ENCODE data around the gene CHTOP.
A peak's percentile ranks its signal among the peaks of the same experiment; 100 is the strongest.

The CHTOP gene

GRCh38 chr1:153613406-153613805, 20.5 kb upstream of the CHTOP start:
- no peak for DNase-seq

- DNase-seq: no peak
Measured at GRCh38 chr1:153614189-153614900, 19.5 kb upstream of the CHTOP start.

GRCh38 chr1:153614906-153615305, 19.0 kb upstream of the CHTOP start:
- no peak for DNase-seq

GRCh38 chr1:153615406-153615805, 18.5 kb upstream of the CHTOP start:
- DNase-seq: no peak

GRCh38 chr1:153616144-153616916, 17.5 kb upstream of the CHTOP start, which contains the start of gene S100A14:
TSS of gene S100A14 (minus strand) at chr1:153616325. CDS start at chr1:153615858, 467 bp downstream.
- no peak for DNase-seq

GRCh38 chr1:153616917-153617311, 17.0 kb upstream of the CHTOP start:
- DNase-seq: no peak

- peak; percentile 73 for DNase-seq
Measured at GRCh38 chr1:153617663-153618062, 16.2 kb upstream of the CHTOP start.

GRCh38 chr1:153619171-153619570, 14.7 kb upstream of the CHTOP start:
- DNase-seq: no peak

GRCh38 chr1:153623101-153623500, 10.8 kb upstream of the CHTOP start:
- DNase-seq: no peak

GRCh38 chr1:153624965-153625611, 8.8 kb upstream of the CHTOP start:
- DNase-seq: no peak

- DNase-seq: no peak
Measured at GRCh38 chr1:153626477-153626903, 7.4 kb upstream of the CHTOP start.

GRCh38 chr1:153626904-153627714, 6.8 kb upstream of the CHTOP start, which contains the start of gene S100A13:
TSS of gene S100A13 (minus strand) at chr1:153627505. CDS start at chr1:153626472, 1,033 bp downstream.
- DNase-seq: no peak

GRCh38 chr1:153627715-153628626, 5.9 kb upstream of the CHTOP start, which contains the start of gene S100A1:
TSS of gene S100A1 (plus strand) at chr1:153628434. CDS start at chr1:153630522, 2,088 bp downstream.
- no peak for DNase-seq

- no peak for DNase-seq
Measured at GRCh38 chr1:153628638-153629342, 5.1 kb upstream of the CHTOP start.

GRCh38 chr1:153629343-153629665, 4.6 kb upstream of the CHTOP start:
- no peak for DNase-seq

GRCh38 chr1:153629971-153630370, 3.9 kb upstream of the CHTOP start:
- DNase-seq: no peak

GRCh38 chr1:153630384-153630783, 3.5 kb upstream of the CHTOP start:
- DNase-seq: no peak

- DNase-seq: no peak
Measured at GRCh38 chr1:153631047-153632022, 2.5 kb upstream of the CHTOP start.

- DNase-seq: no peak
Measured at GRCh38 chr1:153633161-153633753, 609 bp upstream of the CHTOP start.

Measured in activated T-cell treated with anti-CD3 and anti-CD28 coated beads, Interleukin-2, amount 50 U/mL, for 1 hour (primary cell).